HG03432 (cell line): ENCODE data around the gene ZBTB45.
A peak's percentile ranks its signal among the peaks of the same experiment; 100 is the strongest.
"Not testable (repeated sequence)": the region's sequence is repeated elsewhere in the genome, so short reads cannot be mapped to it uniquely, and the experiment has no call there.

ENCODE experiments used
- ATAC-seq: cut with Tn5 transposase; IDR thresholded peaks from one replicate; pipeline ENCODE4 v1.9.1; 2021; ENCODE audit warnings: mild to moderate bottlenecking, moderate library complexity; ENCODE audit not compliant: unreplicated experiment

The ZBTB45 gene

GRCh38 chr19:58477130-58477529, 42.5 kb downstream of the ZBTB45 start:
- ATAC-seq: no peak

- ATAC-seq: no peak
Observed at GRCh38 chr19:58476498-58477015, 43.1 kb downstream of the ZBTB45 start.

- peak; percentile 82 for ATAC-seq
Observed at GRCh38 chr19:58475714-58476497, 43.7 kb downstream of the ZBTB45 start, which contains the start of gene ZNF446. ZNF446 (plus strand) TSS chr19:58476352; CDS start chr19:58477219, 867 bp downstream.

GRCh38 chr19:58474997-58475713, 44.5 kb downstream of the ZBTB45 start:
- ATAC-seq: no peak

DNA sequence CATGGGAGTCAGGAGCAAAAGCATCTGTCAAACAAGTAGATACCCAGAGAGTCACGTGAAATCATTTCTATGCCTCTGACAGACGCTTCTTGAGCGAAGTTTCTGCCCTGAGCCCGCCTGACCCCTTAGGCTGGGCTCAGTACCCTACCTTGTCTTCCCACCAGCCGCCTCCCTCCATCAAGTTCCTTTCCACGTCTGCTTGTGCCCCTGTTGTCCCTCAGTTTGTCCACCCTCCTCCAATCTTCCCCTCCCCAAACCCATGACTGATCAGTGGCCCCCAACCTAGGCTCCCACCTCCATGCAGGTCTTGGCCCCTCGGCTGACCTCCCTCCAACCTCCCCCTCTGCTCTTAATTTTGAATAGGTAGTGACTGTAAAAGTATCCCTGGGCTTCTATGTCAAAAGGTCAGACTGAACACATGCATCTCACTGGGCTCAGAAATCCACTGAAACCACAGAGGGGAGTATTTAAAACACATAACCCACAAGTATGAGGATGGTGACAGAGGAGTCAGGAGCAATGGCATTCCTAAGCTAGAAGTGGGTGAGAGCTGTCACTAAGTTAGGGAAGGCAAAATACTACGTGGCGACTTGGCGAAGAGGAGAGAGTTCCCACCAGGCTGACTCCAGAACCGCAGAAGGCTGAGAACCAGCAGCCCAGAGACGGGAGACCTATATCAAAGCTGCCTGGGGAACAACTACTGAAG, 45.2 kb downstream of the ZBTB45 start:
- ATAC-seq: no peak

GRCh38 chr19:58473775-58474174, 45.8 kb downstream of the ZBTB45 start:
- no peak for ATAC-seq

- no peak for ATAC-seq
Observed at GRCh38 chr19:58471736-58472135, 47.9 kb downstream of the ZBTB45 start.

DNA sequence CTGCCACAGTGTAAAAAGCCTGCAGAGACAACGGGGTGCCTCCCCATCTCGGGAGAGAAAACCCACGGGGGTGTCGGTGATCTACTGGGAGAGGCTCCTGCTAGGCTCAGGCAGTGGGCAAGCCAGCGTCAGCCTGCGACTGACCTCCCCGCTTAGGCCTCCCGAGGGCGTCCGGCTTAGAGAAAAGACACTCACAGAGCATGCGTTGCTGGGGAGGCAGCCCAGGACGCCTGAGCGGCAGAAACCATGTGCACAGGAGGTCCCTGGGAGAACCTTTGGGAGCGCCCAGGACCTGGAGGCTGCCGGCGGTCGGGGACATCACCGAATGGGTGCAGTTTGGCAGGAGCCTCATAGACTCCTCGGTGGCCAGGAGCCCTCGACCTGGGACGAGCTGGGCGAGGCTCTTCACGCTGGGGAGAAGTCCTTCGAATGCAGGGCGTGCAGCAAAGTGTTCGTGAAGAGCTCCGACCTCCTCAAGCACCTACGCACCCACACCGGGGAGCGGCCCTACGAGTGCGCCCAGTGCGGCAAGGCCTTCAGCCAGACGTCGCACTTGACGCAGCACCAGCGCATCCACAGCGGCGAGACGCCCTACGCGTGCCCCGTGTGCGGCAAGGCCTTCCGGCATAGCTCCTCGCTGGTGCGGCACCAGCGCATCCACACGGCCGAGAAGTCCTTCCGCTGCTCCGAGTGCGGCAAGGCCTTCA, 48.6 kb downstream of the ZBTB45 start:
- ATAC-seq: not testable (repeated sequence)

DNA sequence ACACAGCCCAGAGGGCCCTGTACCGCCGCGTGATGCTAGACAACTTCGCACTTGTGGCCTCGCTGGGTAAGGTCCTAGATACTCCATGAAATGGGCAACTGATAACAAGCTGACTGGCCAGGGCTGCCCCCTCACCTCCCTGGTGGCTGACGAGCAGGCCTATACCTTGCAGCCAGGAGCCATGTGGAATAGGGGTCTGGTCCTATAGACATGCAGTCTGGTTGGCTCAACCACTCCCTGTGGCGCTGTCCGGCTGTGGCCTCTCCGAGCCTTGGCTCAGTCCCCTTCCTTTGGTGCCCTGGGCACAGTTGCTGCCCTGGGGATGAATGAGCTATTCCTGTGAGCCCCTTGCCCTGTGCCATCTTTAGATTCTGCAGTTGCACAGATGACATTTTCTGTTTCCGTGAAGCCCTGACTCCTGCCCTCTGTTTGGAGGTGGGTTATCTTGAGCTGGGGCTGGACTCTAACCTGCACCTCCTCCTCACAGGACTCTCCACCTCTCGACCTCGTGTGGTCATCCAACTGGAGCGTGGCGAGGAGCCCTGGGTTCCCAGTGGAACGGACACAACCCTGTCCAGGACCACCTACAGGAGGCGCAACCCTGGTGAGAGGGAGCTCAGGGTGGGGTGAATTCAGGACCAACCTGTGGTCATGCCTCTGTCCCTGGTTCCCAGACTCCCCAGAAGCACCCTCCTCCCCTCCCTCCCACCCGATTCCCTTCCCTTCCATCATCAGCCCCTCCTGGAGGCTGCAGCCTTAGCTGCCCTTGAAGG, 50.2 kb downstream of the ZBTB45 start:
- ATAC-seq: no peak

DNA sequence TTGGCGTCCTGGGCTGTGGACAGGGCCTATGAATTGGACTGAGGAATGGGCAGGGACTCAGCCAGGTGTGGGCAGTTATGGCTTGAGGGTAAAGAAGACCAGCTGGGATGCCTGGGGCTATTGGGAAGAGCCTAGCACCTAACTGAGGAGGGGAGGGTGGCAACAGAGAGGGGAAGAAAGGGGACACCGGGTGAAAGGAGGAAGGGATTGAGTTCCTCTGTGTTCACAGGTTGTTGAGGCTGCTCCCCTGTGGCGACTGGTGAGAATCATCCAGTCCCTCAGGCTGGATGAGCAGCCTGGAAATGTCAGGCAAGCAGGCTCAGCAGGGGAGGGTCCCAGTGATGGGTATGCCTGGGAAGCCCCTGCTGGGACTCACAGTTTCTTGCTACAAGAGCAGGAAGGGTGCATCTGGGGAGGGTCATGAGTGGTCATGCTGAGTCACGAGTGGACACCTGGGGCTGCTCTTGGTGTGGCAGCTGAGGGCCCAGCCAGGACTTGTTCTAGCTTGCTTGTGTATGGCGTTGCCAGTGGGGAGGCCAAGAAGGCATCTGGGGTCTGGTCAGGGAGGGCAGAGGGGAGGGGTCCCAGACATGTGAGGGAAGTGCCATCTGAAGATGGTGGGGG, 51.3 kb downstream of the ZBTB45 start:
- no peak for ATAC-seq

GRCh38 chr19:58466760-58467589, 52.6 kb downstream of the ZBTB45 start, which contains the start of gene ZNF324:
ZNF324 (plus strand) TSS chr19:58467080; CDS start chr19:58469186, 2,106 bp downstream.
- peak; percentile 88 for ATAC-seq

GRCh38 chr19:58466089-58466759, 53.4 kb downstream of the ZBTB45 start:
- peak; percentile 15 for ATAC-seq
